CD4-positive, alpha-beta T cell treated with Interleukin-2 at 100 ng/mL for 4 hours (primary cell): ENCODE results near the gene GPR157.

Source experiments
- DNase-seq: peaks from one replicate; pipeline ENCODE4 v3.0.0-alpha.2; 2020; ENCODE audit warnings: low spot score

The GPR157 gene

GRCh38 chr1:9061252-9061960 is 67.5 kb downstream of the GPR157 start:
- no peak for DNase-seq

- DNase-seq = no peak
Observed at GRCh38 chr1:9059891-9060744, 68.8 kb downstream of the GPR157 start.

GRCh38 chr1:9058465-9058864 is 70.4 kb downstream of the GPR157 start:
- no peak for DNase-seq

GRCh38 chr1:9057851-9058250 is 71.1 kb downstream of the GPR157 start:
- no peak for DNase-seq

GRCh38 chr1:9052272-9053049 is 76.4 kb downstream of the GPR157 start:
- DNase-seq = no peak

GRCh38 chr1:9051379-9051778 is 77.5 kb downstream of the GPR157 start:
- no peak for DNase-seq

- DNase-seq = no peak
Observed at GRCh38 chr1:9050803-9051202, 78.1 kb downstream of the GPR157 start.
